Pulmonary artery endothelial cell (primary cell): Measurements from ENCODE around the gene MYCL. TPM values are rescaled to one million over a fixed set of nuclear protein-coding genes. Genes with fewer than 3 reads are reported as not detected.
A peak's percentile ranks its signal among the peaks of the same experiment; 100 is the strongest.
"Not testable (repeated sequence)": the region's sequence is repeated elsewhere in the genome, so short reads cannot be mapped to it uniquely, and the experiment has no call there.

Experiments
- DNase-seq: peaks from one replicate; pipeline ENCODE4 v3.0.0-alpha.2; 2011; ENCODE audit warnings: low read depth, low spot score
- total RNA-seq: library from RNA; depleted of rRNA; stranded (reverse); fragments of >200 nt; gene quantifications from 2 replicates; pipeline ENCODE4 v1.2.3, GENCODE V29; 2014

MYCL gene
- total RNA-seq, 1 donor from 2014 or later = 3.1 TPM

- peak; percentile 22 for DNase-seq
Observed at GRCh38 chr1:39919545-39919944, 17.8 kb upstream of the MYCL start.

GRCh38 chr1:39917825-39918224 lies 16.1 kb upstream of the MYCL start:
- DNase-seq = no peak

- no peak for DNase-seq
Observed at GRCh38 chr1:39915499-39916129, 13.9 kb upstream of the MYCL start.

- not testable (repeated sequence) for DNase-seq
Observed at GRCh38 chr1:39913136-39913535, 11.4 kb upstream of the MYCL start.

GRCh38 chr1:39910263-39910662 lies 8.5 kb upstream of the MYCL start:
- DNase-seq = no peak

- no peak for DNase-seq
Observed at GRCh38 chr1:39908534-39908933, 6.8 kb upstream of the MYCL start.

GRCh38 chr1:39907528-39908453 lies 6.1 kb upstream of the MYCL start:
- DNase-seq = no peak

GRCh38 chr1:39905172-39905571 lies 3.5 kb upstream of the MYCL start:
- DNase-seq = no peak

GRCh38 chr1:39902460-39902807 lies 717 bp upstream of the MYCL start:
- DNase-seq = no peak

- DNase-seq = no peak
Observed at GRCh38 chr1:39901464-39901713, 328 bp downstream of the MYCL start.

GRCh38 chr1:39900662-39901463 lies 854 bp downstream of the MYCL start:
- DNase-seq = no peak

GRCh38 chr1:39899611-39900538 lies 1.8 kb downstream of the MYCL start:
- no peak for DNase-seq

- peak; percentile 53 for DNase-seq
Observed at GRCh38 chr1:39898648-39899603, 2.8 kb downstream of the MYCL start.

GRCh38 chr1:39898191-39898590 lies 3.5 kb downstream of the MYCL start:
- DNase-seq = no peak

- DNase-seq = no peak
Observed at GRCh38 chr1:39896909-39897685, 4.6 kb downstream of the MYCL start.

GRCh38 chr1:39895731-39896480 lies 5.8 kb downstream of the MYCL start:
- no peak for DNase-seq

- DNase-seq = no peak
Observed at GRCh38 chr1:39894884-39895495, 6.7 kb downstream of the MYCL start.
